Osteoblast (primary cell): ENCODE measurements around the gene OPCML. TPM values are rescaled to one million over a fixed set of nuclear protein-coding genes. Genes with fewer than 3 reads are reported as not detected.

ENCODE experiments used
- DNase-seq: peaks from one replicate; pipeline ENCODE4 v3.0.0; 2011; ENCODE audit warnings: low spot score, mixed read lengths; ENCODE audit not compliant: insufficient read length; ENCODE audit errors: missing footprints
- H2AFZ ChIP-seq: 2 replicates; pipeline ENCODE4 v1.6.0; 2011; ENCODE audit warnings: mild to moderate bottlenecking, low read length
- H3K27ac ChIP-seq: 2 replicates; pipeline ENCODE4 v1.5.1; 2011; ENCODE audit warnings: mild to moderate bottlenecking, low read depth, low read length, moderate library complexity
- H3K27me3 ChIP-seq: 2 replicates; pipeline ENCODE4 v1.6.0; 2012; ENCODE audit warnings: mild to moderate bottlenecking, control low read depth, inconsistent platforms, low read length, moderate library complexity; ENCODE audit not compliant: insufficient read depth
- H3K36me3 ChIP-seq: 2 replicates; pipeline ENCODE4 v1.5.1; 2011; ENCODE audit warnings: mild to moderate bottlenecking, low read length, control low read depth, moderate library complexity; ENCODE audit not compliant: insufficient read depth
- H3K4me1 ChIP-seq: 2 replicates; pipeline ENCODE4 v1.5.1; 2011; ENCODE audit warnings: mild to moderate bottlenecking, low read length, control low read depth, moderate library complexity; ENCODE audit not compliant: insufficient read depth
- H3K4me2 ChIP-seq: 2 replicates; pipeline ENCODE4 v1.6.0; 2011; ENCODE audit warnings: mild to moderate bottlenecking, low read length; ENCODE audit not compliant: insufficient read depth
- H3K4me3 ChIP-seq: fragments of 200-600 bp; sonication (generic); 3 replicates; pipeline ENCODE4 v1.5.1; 2012; ENCODE audit warnings: mild to moderate bottlenecking, low read length, inconsistent platforms; ENCODE audit not compliant: insufficient read depth
- H3K79me2 ChIP-seq: 2 replicates; pipeline ENCODE4 v1.6.0; 2012; ENCODE audit warnings: mild to moderate bottlenecking, low read length, control low read depth, inconsistent platforms; ENCODE audit not compliant: insufficient read depth
- H3K9me3 ChIP-seq: 2 replicates; pipeline ENCODE4 v1.5.1; 2011; ENCODE audit warnings: low read depth, low read length, control low read depth
- H4K20me1 ChIP-seq: 2 replicates; pipeline ENCODE4 v1.6.0; 2012; ENCODE audit warnings: mild to moderate bottlenecking, low read length, control low read depth; ENCODE audit not compliant: insufficient read depth
- CTCF ChIP-seq: IDR thresholded peaks from 2 replicates; pipeline ENCODE4 v1.5.1; 2011; ENCODE audit warnings: mild to moderate bottlenecking, low read depth, low read length, moderate library complexity; ENCODE audit errors: extremely low read depth
- total RNA-seq: library from RNA; depleted of rRNA; stranded (reverse); fragments of >200 nt; gene quantifications from 2 replicates; pipeline ENCODE4 v1.2.3, GENCODE V29; 2012

The OPCML gene
- total RNA-seq, 1 donor, result 0.36 TPM

GRCh38 chr11:133137939-133138338 lies 394.4 kb downstream of the OPCML start:
- no peaks in the 10 kb centered on the region for H3K4me1 ChIP-seq
- no peak overlapping the region for H3K4me2 ChIP-seq
- no peaks in the 10 kb centered on the region for H3K79me2 ChIP-seq
- no peaks in the 10 kb centered on the region for H3K27me3 ChIP-seq
- no peaks in the 10 kb centered on the region for H3K36me3 ChIP-seq
- no peak for TF ChIP-seq CTCF
- no peak overlapping the region for H2AFZ ChIP-seq
- DNase-seq, result no peak
- H3K9me3 ChIP-seq, result no peaks in the 10 kb centered on the region
- H3K4me3 ChIP-seq, result no peak overlapping the region
- no peaks in the 10 kb centered on the region for H4K20me1 ChIP-seq
- H3K27ac ChIP-seq, result no peak overlapping the region

GRCh38 chr11:133137270-133137669 lies 395.0 kb downstream of the OPCML start:
- H2AFZ ChIP-seq, result no peak overlapping the region
- H4K20me1 ChIP-seq, result no peaks in the 10 kb centered on the region
- H3K27me3 ChIP-seq, result no peaks in the 10 kb centered on the region
- H3K36me3 ChIP-seq, result no peaks in the 10 kb centered on the region
- H3K9me3 ChIP-seq, result no peaks in the 10 kb centered on the region
- no peak overlapping the region for H3K27ac ChIP-seq
- no peak for DNase-seq
- no peak for TF ChIP-seq CTCF
- no peak overlapping the region for H3K4me2 ChIP-seq
- H3K4me3 ChIP-seq, result no peak overlapping the region
- H3K4me1 ChIP-seq, result no peaks in the 10 kb centered on the region
- H3K79me2 ChIP-seq, result no peaks in the 10 kb centered on the region

GRCh38 chr11:133136376-133136775 lies 395.9 kb downstream of the OPCML start:
- Histone ChIP-seq H3K4me3 (no peak overlapping the region), H4K20me1 (no peaks in the 10 kb centered on the region), H3K4me2 (no peak overlapping the region), H3K27ac (no peak overlapping the region), H2AFZ (no peak overlapping the region), H3K9me3 (no peaks in the 10 kb centered on the region), H3K79me2 (no peaks in the 10 kb centered on the region), H3K36me3 (no peaks in the 10 kb centered on the region), H3K4me1 (no peaks in the 10 kb centered on the region), H3K27me3 (no peaks in the 10 kb centered on the region)
- no peak for DNase-seq
- no peak for TF ChIP-seq CTCF

GRCh38 chr11:133134314-133135173 lies 397.8 kb downstream of the OPCML start:
- Histone ChIP-seq H3K79me2 (no peaks in the 10 kb centered on the region), H4K20me1 (no peaks in the 10 kb centered on the region), H3K27me3 (no peaks in the 10 kb centered on the region), H3K27ac (no peak overlapping the region), H2AFZ (no peak overlapping the region), H3K4me3 (no peak overlapping the region), H3K9me3 (no peaks in the 10 kb centered on the region), H3K36me3 (no peaks in the 10 kb centered on the region), H3K4me1 (no peaks in the 10 kb centered on the region), H3K4me2 (no peak overlapping the region)
- peak; percentile 64 for TF ChIP-seq CTCF
- no peak for DNase-seq
